ENCODE data around the gene ACAP2. TPM values are rescaled to one million over a fixed set of nuclear protein-coding genes. Genes with fewer than 3 reads are reported as not detected.

Gene ACAP2
- total RNA-seq, 1 donor from 2014 or later = 61.2 TPM

DNA sequence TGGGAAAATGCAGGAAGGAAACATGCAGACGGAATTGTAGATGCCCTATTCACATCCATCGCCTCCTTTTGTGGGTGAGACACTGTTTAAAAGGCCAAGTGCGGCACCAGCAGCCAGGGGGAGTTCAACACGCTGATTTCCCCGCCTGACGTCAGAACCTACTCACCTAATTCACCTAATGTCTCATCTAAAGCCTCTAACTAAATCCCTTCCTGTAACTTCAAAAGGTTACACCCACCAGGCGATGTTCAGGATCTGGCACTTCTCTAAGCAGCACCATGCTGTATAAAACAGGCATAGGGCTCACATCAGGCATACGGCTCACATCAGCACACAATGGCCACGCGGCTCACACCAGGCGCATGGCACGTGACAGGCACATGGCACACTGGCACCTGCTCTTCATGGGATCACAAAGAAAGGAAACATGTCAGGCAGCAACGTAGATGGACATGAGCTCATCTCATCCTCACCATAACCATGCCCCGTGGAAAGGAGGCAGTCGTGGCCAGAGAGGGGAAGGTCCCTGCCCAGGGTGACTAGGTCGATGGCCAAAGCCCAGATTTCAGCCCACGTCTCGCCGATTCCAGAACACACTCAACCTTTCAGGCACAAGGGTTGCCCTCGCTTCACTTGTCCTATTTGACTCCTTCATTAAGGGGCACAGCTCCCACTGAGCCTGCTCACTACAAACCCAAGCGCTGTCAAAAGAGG is 193.6 kb downstream of the ACAP2 start:
- H3K27ac Mint-ChIP-seq (ENCODE audit: unreplicated experiment) = peak overlapping the region; percentile 52
- no peaks in the 10 kb centered on the region for H3K9me3 Mint-ChIP-seq (ENCODE audit: unreplicated experiment)

DNA sequence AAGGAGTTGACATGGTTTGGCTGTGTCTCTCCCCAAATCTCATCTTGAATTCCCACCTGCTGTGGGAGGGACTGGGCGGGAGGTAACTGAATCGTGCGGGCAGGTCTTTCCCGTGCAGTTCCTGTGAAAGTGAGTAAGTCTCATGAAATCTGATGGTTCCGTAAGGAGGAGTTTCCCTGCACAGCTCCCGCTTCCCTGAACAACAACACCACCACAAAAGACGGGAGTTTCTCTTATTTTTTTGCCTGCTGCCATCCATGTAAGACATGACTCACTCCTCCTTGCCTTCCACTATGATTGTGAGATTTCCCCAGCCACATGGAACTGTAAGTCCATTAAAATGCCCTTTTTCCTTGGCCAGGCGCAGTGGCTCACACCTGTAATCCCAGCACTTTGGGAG is 194.5 kb downstream of the ACAP2 start:
- TF ChIP-seq, protein P1, sequence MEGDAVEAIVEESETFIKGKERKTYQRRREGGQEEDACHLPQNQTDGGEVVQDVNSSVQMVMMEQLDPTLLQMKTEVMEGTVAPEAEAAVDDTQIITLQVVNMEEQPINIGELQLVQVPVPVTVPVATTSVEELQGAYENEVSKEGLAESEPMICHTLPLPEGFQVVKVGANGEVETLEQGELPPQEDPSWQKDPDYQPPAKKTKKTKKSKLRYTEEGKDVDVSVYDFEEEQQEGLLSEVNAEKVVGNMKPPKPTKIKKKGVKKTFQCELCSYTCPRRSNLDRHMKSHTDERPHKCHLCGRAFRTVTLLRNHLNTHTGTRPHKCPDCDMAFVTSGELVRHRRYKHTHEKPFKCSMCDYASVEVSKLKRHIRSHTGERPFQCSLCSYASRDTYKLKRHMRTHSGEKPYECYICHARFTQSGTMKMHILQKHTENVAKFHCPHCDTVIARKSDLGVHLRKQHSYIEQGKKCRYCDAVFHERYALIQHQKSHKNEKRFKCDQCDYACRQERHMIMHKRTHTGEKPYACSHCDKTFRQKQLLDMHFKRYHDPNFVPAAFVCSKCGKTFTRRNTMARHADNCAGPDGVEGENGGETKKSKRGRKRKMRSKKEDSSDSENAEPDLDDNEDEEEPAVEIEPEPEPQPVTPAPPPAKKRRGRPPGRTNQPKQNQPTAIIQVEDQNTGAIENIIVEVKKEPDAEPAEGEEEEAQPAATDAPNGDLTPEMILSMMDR (IDR thresholded peaks at IDR 0.05; ENCODE audit: unreplicated experiment) = no peak
- H3K36me3 Mint-ChIP-seq (ENCODE audit: low read depth, unreplicated experiment) = peaks cover 22% of the 10 kb centered on the region
- no peak overlapping the region for H3K27ac Mint-ChIP-seq (ENCODE audit: unreplicated experiment)
- H3K27me3 Mint-ChIP-seq (ENCODE audit: unreplicated experiment) = peaks cover 14% of the 10 kb centered on the region
- H3K4me1 Mint-ChIP-seq (ENCODE audit: unreplicated experiment) = peaks cover 44% of the 10 kb centered on the region
- DNase-seq (ENCODE audit: low spot score) = no peak
- H3K4me3 Mint-ChIP-seq (ENCODE audit: unreplicated experiment) = no peak overlapping the region
- no peaks in the 10 kb centered on the region for H3K9me3 Mint-ChIP-seq (ENCODE audit: unreplicated experiment)

More for the DNA sequence above, 193.6 kb downstream of the ACAP2 start:
- no peak overlapping the region for H3K4me3 Mint-ChIP-seq (ENCODE audit: unreplicated experiment)
- TF ChIP-seq, protein P1 (IDR thresholded peaks at IDR 0.05; ENCODE audit: unreplicated experiment) = no peak
- no peak for DNase-seq (ENCODE audit: low spot score)
- peaks cover 19% of the 10 kb centered on the region for H3K36me3 Mint-ChIP-seq (ENCODE audit: low read depth, unreplicated experiment)
- H3K27me3 Mint-ChIP-seq (ENCODE audit: unreplicated experiment) = peaks cover 9% of the 10 kb centered on the region
- peaks cover 45% of the 10 kb centered on the region for H3K4me1 Mint-ChIP-seq (ENCODE audit: unreplicated experiment)

DNA sequence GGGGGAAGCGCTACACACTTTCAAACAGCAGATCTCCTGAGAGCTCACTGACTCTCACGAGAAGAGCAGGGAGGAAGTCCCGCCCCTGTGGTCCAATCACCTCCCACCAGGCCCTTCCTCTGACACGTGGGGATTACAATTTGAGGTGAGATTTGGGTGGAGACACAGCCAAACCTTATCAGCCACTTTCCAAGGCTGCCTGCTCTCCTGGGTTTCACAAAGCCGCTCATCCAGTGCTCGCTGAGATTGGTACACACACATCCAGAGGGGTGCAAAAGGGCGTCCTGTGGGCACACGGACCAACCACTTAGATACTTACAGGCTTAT is 195.0 kb downstream of the ACAP2 start:
- TF ChIP-seq, protein P1 (IDR thresholded peaks at IDR 0.05; ENCODE audit: unreplicated experiment) = no peak
- Mint-ChIP-seq H3K27me3 (ENCODE audit: unreplicated experiment) (peaks cover 14% of the 10 kb centered on the region), H3K27ac (ENCODE audit: unreplicated experiment) (no peak overlapping the region), H3K9me3 (ENCODE audit: unreplicated experiment) (no peaks in the 10 kb centered on the region), H3K4me1 (ENCODE audit: unreplicated experiment) (peaks cover 40% of the 10 kb centered on the region), H3K36me3 (ENCODE audit: low read depth, unreplicated experiment) (peaks cover 22% of the 10 kb centered on the region), H3K4me3 (ENCODE audit: unreplicated experiment) (no peak overlapping the region)
- no peak for DNase-seq (ENCODE audit: low spot score)

DNA sequence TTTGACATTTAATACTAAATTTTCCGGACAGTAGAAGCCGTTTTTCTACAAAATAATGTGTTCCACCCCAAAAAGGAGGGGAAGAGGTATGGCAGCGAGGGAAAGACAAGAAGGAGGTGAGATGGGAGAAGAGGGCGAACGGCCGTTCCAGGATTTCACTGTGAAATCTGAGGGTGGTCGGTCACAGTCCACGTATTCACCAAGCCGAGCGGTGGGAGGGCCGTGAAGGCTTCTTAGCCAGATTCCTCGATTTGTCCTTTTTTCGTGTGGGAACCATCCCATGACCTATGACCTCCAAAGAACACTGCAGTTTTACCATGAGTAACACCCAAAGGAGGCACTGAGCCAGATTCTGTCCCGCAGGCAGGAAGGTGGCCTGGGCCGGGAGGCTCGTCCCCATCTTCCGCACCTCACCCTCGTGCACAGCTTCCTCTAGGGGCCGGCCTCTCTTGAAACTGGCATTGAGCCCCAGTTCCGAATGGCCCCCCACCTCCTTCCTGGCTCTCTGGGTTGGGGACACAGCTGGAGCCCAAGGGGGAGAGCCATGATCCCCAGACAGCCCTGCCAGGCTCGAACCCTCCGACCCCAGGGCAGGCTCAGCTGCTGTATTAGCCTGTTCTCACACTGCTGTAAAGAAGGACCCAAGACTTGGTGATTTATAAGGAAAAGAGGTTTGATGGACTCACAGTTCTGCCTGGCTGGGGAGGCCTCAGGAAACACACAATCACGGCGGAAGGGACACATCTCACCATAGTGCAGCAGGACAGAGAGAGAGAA is 195.5 kb downstream of the ACAP2 start:
- Mint-ChIP-seq H3K27ac (ENCODE audit: unreplicated experiment) (peak overlapping the region; percentile 8), H3K36me3 (ENCODE audit: low read depth, unreplicated experiment) (peaks cover 22% of the 10 kb centered on the region), H3K4me1 (ENCODE audit: unreplicated experiment) (peaks cover 34% of the 10 kb centered on the region), H3K9me3 (ENCODE audit: unreplicated experiment) (no peaks in the 10 kb centered on the region), H3K4me3 (ENCODE audit: unreplicated experiment) (no peak overlapping the region), H3K27me3 (ENCODE audit: unreplicated experiment) (peaks cover 14% of the 10 kb centered on the region)
- DNase-seq (ENCODE audit: low spot score) = no peak
- TF ChIP-seq, protein P1 (IDR thresholded peaks at IDR 0.05; ENCODE audit: unreplicated experiment) = no peak

DNA sequence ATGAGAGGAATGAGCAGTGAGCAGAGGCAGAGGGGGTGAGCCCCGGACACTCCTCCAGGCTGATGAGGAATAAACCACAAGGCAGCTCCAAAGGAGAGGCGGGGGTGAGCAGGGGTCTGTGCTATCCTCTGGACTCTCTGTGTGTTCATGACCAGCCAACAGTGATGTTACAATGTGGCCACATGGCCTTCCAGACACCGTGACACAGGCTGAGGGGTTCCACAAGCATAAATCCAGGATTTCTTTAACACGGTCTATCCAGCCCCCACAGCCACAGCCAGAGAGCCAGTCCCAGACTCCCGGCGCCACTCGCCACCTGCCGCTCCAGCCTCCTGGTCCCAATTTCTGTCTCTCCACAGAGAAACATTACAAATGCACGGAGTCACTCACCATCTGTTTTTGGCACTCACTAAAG is 196.2 kb downstream of the ACAP2 start:
- H3K4me3 Mint-ChIP-seq (ENCODE audit: unreplicated experiment) = no peak overlapping the region
- peaks cover 22% of the 10 kb centered on the region for H3K36me3 Mint-ChIP-seq (ENCODE audit: low read depth, unreplicated experiment)
- TF ChIP-seq, protein P1 (IDR thresholded peaks at IDR 0.05; ENCODE audit: unreplicated experiment) = no peak
- peaks cover 30% of the 10 kb centered on the region for H3K4me1 Mint-ChIP-seq (ENCODE audit: unreplicated experiment)
- peaks cover 15% of the 10 kb centered on the region for H3K27me3 Mint-ChIP-seq (ENCODE audit: unreplicated experiment)
- H3K9me3 Mint-ChIP-seq (ENCODE audit: unreplicated experiment) = no peaks in the 10 kb centered on the region
- peak overlapping the region; percentile 8 for H3K27ac Mint-ChIP-seq (ENCODE audit: unreplicated experiment)
- no peak for DNase-seq (ENCODE audit: low spot score)
